ENCODE results near the gene ADD3.
"Not testable (repeated sequence)": the region's sequence is repeated elsewhere in the genome, so short reads cannot be mapped to it uniquely, and the experiment has no call there.

ADD3 gene

DNA sequence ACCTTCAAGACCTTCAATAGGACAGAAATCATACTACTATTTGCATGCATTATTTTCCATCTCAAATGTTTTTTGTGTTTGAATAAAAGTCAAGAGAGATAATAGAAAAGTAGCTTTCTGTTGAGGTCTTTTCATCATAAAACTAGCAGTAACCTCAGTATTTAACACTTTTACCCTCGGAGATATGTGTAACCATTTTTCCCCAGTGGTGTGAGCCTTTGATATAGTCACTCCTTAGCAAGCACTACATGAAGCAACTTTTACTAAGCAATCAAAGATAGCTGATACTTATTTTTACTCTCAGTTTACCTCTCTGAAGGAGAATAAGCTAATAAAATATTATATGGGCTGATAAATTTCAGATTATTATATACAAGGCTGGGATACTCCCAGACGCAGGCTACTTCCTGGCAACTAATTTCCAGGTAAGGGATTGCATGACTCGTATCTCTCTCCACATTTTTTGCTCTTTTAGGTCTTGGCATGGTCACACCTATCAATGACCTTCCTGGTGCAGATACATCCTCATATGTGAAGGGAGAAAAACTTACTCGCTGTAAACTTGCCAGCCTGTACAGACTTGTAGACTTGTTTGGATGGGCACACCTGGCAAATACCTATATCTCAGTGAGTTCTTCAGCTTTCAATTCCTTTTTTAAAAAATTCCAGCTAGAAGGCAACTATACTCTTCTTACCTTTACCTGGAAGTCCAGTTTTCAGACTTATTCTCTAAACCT is 108.2 kb downstream of the ADD3 start:
- DNase-seq, result no peak

DNA sequence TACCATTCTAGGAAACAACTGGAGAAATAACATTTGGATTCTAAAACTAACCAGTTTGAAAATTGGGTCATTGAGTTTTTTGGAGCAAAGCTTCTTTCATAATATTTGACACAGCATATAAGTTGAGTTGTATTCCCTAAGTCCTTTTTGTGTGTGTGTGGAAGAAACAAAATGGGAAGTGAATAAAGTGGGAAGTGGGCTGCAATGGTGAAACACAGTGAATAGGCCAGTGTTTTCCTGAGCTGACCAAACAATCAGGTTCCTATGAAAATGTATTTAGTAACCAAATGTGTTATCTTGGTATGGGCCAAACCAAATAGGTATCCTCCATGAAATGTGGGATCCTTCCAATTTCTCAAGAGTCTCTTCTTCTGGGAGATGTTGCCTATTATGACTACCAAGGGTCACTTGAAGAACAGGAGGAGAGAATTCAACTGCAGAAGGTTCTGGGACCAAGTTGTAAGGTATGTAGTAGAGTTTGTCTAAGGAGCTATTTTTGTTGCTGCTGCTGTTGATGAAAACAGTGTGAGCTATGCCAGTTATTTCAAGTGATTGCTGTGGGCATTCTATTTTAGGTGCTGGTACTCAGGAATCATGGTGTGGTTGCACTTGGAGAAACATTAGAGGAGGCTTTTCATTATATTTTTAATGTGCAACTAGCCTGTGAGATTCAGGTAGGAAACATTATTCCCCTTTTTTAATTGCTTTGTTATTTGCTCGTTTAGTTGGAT is 111.3 kb downstream of the ADD3 start:
- no peak for DNase-seq

DNA sequence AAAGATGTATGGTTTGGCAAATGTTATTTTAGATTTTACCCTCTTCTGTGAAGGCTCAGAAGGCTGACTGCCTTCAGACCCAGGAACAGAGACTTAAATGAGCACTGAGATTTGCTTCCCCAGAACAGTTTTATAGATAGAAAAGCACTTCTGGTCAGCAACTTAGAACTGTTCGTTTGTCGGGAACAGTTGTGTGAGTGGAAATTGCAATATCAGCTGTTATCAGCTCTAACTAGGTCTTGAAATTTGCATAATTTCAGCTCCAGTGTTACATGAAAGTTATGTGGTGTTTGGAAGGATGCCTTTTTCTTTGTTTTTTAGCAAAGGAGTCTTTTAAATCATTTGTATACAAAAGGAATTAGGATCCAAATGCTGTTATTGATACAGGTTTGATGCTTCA is 115.8 kb downstream of the ADD3 start:
- no peak for DNase-seq

DNA sequence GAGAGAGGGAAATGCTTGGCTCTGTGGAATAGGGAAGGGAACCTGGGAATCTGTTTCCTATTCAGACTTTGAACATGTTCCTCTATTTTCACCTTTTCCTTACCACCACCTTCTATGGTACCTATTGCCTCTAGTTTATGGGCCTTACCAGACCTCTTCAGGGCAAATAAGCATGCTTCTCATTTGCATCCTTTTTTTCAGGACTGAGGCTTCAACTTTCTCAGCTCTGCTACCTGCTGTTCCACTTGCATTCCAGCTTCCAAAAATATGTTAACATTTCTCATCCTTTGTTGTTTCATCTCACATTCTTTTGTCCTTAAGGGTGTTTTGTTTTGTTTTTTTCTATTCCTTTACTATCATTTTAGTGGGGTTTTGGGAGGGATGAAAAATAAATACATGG is 121.7 kb downstream of the ADD3 start:
- no peak for DNase-seq

DNA sequence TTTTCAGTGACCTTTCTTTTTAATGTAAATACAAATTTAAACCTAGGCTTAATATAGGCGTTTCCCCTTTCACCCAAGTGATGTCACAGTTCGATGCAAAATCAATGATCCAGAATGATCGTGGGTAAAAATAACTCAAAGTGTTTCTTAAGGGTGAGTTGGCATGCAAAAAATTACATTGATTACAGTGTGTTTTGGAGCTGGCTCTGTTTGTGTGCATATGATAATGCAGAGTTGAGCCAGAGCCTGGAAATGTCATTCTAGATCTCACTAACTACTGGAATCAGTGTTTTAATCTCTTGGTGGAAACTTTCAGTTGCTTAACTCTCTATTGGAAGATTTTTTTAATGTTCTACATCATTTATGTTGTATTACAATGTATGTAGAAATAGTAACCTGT is 127.1 kb downstream of the ADD3 start:
- no peak for DNase-seq

DNA sequence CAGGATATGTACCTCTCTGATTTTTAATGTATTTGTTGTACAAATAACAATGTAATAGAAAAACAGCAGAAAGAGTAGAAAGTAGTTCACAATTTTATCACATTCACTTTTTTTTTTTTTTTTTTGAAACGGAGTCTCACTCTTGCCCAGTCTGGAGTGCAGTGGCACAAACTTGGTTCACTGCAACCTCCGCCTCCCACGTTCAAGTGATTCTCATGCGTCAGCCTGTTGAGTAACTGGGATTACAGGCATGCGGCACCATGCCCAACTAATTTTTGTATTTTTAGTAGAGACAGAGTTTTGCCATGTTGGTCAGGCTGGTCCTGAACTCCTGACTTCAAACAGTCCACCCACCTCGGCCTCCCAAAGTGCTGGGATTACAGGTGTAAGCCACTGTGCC is 128.1 kb downstream of the ADD3 start:
- DNase-seq, result not testable (repeated sequence)

DNA sequence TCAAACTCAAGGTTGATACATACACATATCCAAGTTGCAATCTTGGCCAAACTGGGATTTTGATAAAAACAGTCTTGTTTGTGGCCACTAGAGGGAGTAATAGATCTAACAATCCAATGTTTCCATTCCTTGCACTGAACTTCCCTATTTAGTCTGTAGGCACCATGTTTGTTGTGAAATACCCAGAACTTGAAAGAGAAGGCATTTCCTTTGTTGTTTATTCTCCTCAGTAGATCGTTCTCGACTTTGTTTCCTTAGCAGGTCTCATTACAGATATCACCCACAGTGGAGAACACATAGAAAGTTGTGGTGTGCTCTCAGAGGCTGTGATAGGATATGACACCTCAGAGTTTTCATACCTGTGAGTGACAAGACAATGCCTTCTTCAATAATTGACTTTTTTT is 129.4 kb downstream of the ADD3 start:
- no peak for DNase-seq

DNA sequence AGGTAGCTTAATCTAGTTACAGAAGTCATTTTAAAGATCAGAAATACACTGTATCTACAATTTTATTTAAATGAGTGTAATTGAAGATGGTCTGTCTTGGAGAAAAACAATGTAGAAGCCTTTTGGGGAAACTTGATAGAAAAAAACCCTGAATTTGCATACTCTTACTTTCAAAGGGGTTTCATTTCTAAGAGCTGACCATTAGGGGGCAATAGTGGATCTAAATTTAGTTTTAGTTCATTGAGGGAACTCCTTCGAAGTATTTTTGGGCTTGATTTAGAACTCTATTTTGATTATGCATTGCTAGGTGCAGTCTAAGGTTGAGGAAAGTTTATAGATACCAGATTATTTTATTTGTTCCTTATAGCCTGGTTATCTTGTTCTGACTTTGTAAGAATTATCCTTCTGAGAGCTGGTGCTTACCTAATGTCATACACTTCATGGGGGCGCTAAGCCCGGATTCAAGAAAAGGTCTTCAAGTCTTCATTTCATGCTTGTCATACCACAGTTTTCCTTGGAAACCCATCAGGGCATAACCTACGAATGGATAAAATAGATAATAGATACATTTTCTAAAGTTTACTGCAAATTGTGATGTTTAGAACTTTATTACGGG is 130.5 kb downstream of the ADD3 start:
- DNase-seq, result no peak

DNA sequence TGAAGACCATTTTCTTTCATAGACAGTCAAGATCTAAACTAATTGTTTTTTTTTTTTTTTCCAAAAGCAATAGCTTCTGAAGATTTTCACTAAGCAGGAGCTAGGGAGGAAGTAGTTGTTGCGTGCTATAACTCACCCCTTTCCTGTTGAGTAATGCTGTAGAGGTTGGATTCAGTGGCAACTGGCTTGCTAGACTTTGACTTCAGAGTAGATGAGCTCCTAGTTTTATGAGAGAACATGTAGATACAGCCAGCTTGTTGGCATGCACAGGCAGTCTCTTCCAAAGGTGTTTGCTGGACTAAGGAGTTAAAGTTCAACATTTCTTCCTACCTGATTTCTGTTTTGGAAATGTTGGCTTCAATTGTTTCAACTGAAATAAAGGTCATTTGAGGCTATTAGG is 133.4 kb downstream of the ADD3 start:
- no peak for DNase-seq

DNA sequence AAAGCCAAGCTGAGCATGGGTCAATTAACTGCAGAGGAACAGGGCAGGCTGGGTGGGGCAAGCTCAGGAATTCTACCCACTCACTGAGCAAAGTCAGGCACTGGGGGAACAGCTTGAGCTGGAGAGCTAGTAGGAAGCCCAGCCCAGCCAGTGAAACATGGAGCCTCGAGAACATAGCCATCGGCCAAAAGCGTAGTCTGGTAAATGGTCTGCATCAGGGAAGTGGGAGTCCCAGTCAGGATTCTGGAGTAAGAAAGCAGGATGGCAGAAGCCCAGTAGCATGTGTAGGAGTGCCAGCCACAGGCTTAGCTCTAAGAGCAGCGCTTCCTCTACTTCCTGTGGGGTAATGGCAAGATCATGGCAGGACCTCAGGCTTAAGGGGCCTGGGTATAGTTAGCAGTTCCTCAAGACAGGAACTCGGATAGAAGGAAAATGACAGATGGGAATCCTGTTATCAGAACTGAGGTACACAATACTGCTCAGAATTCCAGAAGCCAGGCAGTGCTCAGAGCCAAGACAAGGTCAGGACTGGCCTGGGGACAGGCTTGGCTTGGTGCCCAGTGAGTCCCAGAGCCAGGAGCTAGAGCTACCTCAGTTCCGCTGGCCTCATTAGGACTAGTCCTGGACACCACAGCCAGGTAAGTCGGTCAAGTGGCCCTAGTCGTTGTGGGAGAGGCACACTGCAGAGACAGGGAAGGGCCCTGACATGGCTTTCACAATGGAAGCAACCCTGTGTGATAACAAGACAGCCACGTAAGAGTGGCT is 134.3 kb downstream of the ADD3 start:
- no peak for DNase-seq

DNA sequence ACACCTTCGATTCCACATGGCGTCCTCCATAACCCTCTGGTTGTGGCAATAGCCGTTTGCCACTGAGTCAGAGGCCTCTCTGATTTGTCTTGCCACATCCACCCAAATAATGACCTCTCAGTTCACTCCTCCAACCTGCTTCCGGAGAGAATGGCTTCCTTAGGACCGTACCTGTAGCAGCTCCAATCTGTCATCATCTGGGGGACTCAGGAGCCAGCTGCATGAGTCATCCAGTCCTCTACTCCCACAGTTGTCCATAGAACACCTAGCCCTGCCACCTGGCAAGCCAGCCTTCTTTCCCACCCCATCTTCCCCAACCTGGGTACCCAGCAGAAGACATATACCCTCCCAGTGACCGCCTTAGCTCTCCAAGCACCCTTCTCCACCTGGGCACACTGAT is 135.2 kb downstream of the ADD3 start:
- DNase-seq, result no peak

DNA sequence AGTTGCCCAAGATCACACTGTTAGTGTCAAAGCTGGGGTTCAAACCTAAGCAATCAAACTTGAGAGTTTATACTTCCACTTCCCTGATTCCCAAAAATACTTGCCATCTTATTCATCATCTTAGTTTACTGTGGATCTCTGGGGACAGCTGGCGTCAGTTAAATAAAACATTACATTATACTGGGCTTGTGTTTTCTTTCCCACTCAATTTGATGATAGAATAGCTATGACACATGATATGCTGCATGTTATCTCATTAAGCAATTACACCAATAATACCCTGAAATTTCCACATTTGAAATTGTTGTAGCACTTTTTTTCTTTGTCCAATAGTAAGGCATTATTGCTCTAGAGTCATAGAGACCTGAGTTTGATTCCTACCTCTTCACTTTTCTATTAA is 136.7 kb downstream of the ADD3 start:
- no peak for DNase-seq

DNA sequence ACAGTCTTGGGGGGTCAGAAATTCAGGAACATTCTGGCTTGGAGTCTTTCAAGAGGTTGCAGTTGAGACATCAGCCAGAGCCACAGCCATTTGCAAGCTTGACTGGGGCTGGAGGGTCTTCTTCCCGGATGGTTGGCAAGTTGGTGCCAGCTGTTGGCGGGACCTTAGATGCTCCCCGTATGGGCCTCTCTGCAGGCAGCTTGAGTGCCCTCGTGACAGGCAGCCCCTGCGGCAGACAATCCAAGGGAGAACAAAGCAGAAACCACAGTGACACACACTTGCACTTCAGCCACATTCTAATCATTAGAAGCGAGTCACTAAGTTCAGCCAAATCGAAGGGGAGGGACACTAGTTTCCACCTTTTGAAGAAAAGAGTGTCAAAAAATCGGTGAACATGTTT is 140.2 kb downstream of the ADD3 start:
- DNase-seq, result no peak

DNA sequence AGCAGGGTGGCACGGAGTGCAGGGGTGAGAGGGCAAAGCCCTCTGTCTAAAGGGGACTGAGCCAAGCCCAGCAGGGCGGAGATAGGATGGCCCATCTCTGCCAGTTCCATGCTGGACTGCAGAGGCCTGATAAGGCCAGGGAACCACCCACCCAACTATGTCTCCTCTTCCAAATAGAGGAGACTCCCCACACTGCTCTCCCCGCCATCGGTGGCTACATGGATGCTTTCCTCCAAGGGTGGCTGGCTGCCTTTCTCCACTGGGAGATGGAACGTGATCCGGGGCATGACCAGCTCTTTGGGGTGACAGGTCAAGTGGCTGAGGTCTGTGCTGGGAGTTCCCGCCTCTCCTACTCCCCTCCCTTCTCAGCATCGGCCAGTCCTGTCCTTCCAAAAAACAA is 141.5 kb downstream of the ADD3 start:
- no peak for DNase-seq

DNA sequence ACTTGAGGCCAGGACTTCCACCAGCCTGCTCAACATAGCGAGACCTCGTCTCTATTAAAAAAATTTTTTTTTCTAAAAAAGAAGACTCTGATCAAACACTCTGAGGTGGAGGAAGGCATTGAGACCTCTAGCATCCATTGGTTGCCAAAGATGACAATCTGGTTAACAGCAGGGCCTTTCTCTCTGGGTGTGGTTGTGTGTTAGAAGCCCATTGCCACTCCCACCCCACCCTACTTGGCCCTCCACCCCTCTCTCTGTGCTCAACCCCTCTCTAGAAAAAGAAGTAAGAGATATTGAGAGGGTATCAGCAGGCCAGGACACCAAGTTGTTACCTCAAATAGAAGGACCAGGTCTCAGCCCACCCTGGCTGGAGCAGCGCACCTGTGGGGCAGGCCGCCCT is 142.3 kb downstream of the ADD3 start:
- DNase-seq, result no peak

DNA sequence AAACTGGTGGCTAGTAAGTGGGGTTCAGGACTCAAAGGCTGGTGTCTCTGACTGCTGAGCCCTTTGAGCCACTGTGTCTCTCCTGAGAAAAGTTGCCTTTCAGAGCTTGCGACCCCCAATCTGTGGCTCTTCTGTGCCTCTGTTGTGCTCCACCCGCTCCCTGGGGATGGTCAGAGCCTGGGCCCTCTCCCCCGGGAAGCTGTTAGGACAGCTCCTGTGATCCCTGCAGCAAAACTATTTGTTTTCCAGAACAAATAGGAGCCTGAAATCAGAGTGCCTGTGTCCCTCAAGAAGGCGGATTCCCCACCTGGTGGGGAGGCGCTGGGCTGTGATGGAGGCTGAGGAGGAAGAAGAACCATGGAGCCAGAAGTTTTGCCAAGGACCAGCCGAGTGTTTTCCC is 143.2 kb downstream of the ADD3 start:
- DNase-seq, result no peak

DNA sequence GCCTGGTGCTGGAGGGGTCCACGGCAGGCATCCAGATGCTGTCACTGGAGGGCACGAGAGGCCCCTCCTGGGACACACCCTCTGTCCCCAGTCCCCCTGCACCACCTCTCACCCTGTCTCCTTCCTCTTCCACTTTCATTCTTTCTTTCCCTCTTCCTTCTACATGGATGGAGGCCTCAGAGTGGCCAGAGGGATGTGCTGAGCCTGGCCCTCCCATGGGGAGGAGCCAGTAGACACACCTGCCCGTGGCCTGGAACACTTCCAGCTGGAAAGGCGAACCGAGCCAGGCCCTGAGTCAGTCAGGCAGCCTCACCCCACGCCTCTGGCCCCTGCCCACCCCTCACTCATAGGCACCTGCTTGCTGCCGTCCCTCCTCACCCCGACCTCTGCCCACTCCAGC is 143.7 kb downstream of the ADD3 start:
- no peak for DNase-seq

DNA sequence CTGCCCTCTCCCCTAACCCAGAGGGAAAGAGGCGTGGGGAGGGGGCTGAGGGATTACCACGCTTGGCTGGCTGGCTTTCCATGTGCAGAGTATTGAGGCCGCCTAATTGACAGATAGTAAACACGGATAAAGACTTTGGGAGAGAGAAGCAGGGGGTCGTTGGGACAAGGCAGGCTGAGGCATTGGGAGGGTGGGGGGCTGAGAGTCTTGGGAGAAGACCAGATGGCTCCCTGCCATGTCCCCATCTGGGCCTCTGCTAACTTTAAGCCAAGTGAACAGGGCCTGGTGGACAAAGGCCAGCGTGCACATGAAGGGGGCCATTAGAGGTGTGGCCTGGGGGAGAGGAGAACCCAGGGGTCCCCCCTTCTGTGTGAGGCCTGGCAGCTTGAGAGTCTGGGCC is 144.2 kb downstream of the ADD3 start:
- DNase-seq, result no peak

DNA sequence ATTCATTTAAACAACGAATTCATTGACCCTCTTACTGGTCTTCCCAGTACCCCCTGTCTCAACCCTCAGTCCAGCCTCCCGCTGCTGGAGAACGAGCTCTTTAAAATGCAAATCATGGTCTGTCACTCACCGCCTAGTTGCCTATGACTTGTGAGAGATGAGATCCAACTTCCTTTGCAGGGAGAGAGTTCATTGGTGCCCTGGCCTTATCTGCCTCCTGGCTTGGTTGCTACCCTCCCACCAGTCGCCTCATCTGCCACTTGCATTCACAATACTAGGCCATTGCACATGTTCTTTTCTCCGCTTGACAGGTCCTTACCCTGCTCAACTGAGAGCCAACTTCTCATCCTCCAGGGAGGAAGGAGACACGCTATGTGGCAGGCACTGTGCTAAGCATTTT is 145.6 kb downstream of the ADD3 start:
- no peak for DNase-seq

DNA sequence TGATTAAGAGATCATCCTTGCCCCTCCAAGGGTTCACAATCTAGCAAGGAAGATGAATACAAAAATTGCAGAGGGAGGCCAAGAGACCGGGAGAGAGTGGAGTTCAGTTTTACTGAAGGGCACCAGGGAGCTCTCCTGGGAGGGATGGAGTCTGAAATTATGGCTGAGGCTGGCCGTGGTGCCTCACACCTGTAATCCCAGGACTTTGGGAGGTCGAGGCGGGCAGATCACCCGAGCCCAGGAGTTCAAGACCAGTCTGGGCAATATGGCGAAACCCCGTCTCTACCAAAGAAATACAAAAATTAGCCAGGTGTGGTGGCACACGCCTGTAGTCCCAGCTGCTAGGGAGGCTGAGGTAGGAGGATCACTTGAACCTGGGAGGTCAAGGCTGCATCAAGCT is 148.3 kb downstream of the ADD3 start:
- DNase-seq, result no peak

DNA sequence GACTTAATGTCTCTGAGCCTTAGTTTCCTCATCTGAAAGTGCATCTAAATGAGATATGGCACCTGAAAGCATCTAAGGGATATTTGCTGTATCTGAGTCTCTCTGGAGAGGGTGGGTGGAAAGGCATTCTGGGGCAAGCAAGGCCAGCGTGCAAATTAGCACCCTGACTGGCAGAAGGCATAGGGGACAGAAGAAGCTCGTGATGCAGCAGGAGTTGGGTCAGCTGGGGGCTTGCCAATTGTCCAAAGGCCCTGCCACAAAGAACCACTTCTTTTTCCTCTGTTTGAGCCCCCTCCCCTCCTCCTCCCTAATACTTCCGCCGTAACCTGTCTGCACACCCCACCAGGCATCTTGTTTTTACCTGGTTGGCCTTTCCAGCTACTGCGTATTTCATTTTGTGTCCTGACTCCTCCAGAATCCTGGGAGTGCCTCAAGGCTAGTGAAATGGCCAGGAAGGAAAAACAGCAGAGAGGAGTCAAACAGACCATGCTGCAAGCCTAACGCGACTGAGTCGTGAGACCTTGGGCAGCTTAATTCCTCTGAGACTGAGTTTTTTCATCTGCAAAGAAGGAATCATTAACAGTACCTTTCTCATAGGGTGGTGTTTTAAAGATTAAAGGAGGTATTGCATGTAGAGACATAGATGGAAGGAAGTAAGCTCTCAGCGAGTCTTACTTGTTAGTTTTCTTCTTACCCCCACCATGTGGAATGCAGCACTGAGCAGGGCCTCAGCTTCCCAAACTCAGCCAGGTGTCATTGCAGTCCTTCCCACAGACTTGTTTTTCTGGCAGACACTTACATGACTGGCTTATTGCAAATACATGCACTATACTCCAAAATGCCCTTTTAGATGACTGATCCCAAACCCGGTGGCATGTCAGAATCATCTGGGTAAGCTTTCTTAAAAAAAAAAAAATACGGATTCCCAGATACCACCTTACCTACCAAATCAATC is 150.5 kb downstream of the ADD3 start:
- no peak for DNase-seq

DNA sequence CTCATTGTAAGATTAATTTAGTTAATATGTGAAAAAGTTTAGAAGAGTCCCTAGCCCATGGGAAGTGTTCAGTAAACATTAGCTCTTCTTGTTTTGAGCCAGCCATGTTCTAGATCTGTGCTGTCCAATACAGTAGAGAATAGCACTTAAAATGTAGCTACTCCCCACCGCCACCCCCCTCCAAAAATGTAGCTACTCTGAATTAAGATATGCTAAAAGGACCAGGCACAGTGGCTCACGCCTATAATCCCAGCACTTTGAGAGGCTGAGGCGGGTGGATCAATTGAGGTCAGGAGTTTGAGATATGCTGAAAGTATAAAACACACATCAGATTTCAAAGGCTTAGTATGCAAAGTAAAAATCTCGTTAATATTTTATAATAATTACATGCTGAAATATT is 152.3 kb downstream of the ADD3 start:
- no peak for DNase-seq

All from activated CD4-positive, alpha-beta T cell treated with anti-CD3 and anti-CD28 coated beads for 1 hour (primary cell).